MM.1S (cell line): ENCODE data around the gene TTC7B.

Source experiments
- DNase-seq: peaks from one replicate; pipeline ENCODE4 v3.0.0-alpha.2; 2015
- H2AFZ ChIP-seq: fragments of 300-600 bp; sonication (generic); 2 replicates; pipeline ENCODE4 v1.6.0; 2016; ENCODE audit warnings: antibody characterized with exemption, low read length
- H3F3A ChIP-seq: fragments of 300-600 bp; sonication (generic); 2 replicates; pipeline ENCODE4 v1.6.1; 2016; ENCODE audit warnings: mild to moderate bottlenecking, antibody characterized with exemption, low read length, moderate library complexity, mixed read lengths; ENCODE audit not compliant: insufficient read depth
- H3K27ac ChIP-seq: fragments of 300-600 bp; sonication (generic); 2 replicates; pipeline ENCODE4 v1.5.1; 2016; ENCODE audit warnings: mild to moderate bottlenecking, low read length
- H3K27me3 ChIP-seq: fragments of 300-600 bp; sonication (generic); replicated peaks from 2 replicates; pipeline ENCODE4 v1.6.0; 2016; ENCODE audit warnings: low read length; ENCODE audit not compliant: insufficient read depth
- H3K36me3 ChIP-seq: fragments of 300-600 bp; sonication (generic); replicated peaks from 2 replicates; pipeline ENCODE4 v1.6.1; 2016; ENCODE audit warnings: mild to moderate bottlenecking, low read length, mixed read lengths; ENCODE audit not compliant: insufficient read depth
- H3K4me1 ChIP-seq: fragments of 300-600 bp; sonication (generic); 2 replicates; pipeline ENCODE4 v1.6.1; 2016; ENCODE audit warnings: low read length, mixed read lengths
- H3K4me2 ChIP-seq: fragments of 300-600 bp; sonication (generic); 2 replicates; pipeline ENCODE4 v1.6.0; 2016; ENCODE audit warnings: low read depth, low read length
- H3K4me3 ChIP-seq: fragments of 300-600 bp; sonication (generic); 2 replicates; pipeline ENCODE4 v1.5.1; 2016; ENCODE audit warnings: low read length, mixed read lengths
- H3K79me2 ChIP-seq: fragments of 300-600 bp; sonication (generic); 2 replicates; pipeline ENCODE4 v1.6.1; 2016; ENCODE audit warnings: mixed run types, low read length, mixed read lengths
- H3K9ac ChIP-seq: fragments of 300-600 bp; sonication (generic); 2 replicates; pipeline ENCODE4 v1.6.1; 2016; ENCODE audit warnings: low read length, mixed read lengths
- H3K9me2 ChIP-seq: fragments of 300-600 bp; sonication (generic); replicated peaks from 2 replicates; pipeline ENCODE4 v1.6.1; 2016; ENCODE audit warnings: mild to moderate bottlenecking, low read length, mixed read lengths; ENCODE audit not compliant: insufficient read depth
- H3K9me3 ChIP-seq: fragments of 300-600 bp; sonication (generic); replicated peaks from 2 replicates; pipeline ENCODE4 v1.6.1; 2016; ENCODE audit warnings: mild to moderate bottlenecking, low read length, mixed read lengths; ENCODE audit not compliant: insufficient read depth
- H4K20me1 ChIP-seq: fragments of 300-600 bp; sonication (generic); 2 replicates; pipeline ENCODE4 v1.6.1; 2016; ENCODE audit warnings: mild to moderate bottlenecking, low read length, moderate library complexity, mixed read lengths; ENCODE audit not compliant: insufficient read depth
- EZH2 ChIP-seq: fragments of 300-600 bp; sonication (generic); optimal IDR thresholded peaks from 2 replicates; pipeline ENCODE3; 2017; ENCODE audit warnings: low read depth, mild to moderate bottlenecking, antibody characterized with exemption, low read length, mixed read lengths
- EZH2phosphoT487 ChIP-seq: fragments of 300-600 bp; sonication (generic); IDR thresholded peaks from 2 replicates; pipeline ENCODE4 v1.6.1; 2018; ENCODE audit warnings: antibody characterized with exemption, low read length
- TF ChIP-seq, protein P1 (sequence below): fragments of 300-600 bp; sonication (generic); IDR thresholded peaks from 2 replicates; pipeline ENCODE4 v1.5.1; 2016; ENCODE audit warnings: antibody characterized with exemption, low read length, mixed read lengths

Gene TTC7B

GRCh38 chr14:90508036-90508435, 308.2 kb downstream of the TTC7B start:
- Histone ChIP-seq H3F3A (no peaks in the 10 kb centered on the region), H3K9me2 (no peaks in the 10 kb centered on the region), H3K79me2 (no peaks in the 10 kb centered on the region), H3K9ac (no peak overlapping the region), H3K27ac (no peak overlapping the region), H3K9me3 (no peaks in the 10 kb centered on the region), H3K4me1 (no peaks in the 10 kb centered on the region), H3K4me2 (no peak overlapping the region), H3K27me3 (no peaks in the 10 kb centered on the region; the same call in 1 of the 2 replicates), H4K20me1 (no peaks in the 10 kb centered on the region), H3K4me3 (no peak overlapping the region), H3K36me3 (no peaks in the 10 kb centered on the region), H2AFZ (no peak overlapping the region)
- DNase-seq = no peak
- TF ChIP-seq, protein P1, sequence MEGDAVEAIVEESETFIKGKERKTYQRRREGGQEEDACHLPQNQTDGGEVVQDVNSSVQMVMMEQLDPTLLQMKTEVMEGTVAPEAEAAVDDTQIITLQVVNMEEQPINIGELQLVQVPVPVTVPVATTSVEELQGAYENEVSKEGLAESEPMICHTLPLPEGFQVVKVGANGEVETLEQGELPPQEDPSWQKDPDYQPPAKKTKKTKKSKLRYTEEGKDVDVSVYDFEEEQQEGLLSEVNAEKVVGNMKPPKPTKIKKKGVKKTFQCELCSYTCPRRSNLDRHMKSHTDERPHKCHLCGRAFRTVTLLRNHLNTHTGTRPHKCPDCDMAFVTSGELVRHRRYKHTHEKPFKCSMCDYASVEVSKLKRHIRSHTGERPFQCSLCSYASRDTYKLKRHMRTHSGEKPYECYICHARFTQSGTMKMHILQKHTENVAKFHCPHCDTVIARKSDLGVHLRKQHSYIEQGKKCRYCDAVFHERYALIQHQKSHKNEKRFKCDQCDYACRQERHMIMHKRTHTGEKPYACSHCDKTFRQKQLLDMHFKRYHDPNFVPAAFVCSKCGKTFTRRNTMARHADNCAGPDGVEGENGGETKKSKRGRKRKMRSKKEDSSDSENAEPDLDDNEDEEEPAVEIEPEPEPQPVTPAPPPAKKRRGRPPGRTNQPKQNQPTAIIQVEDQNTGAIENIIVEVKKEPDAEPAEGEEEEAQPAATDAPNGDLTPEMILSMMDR = no peak
- TF ChIP-seq EZH2phosphoT487 (no peak), EZH2 (no peak)

- H3K27ac ChIP-seq = no peak overlapping the region
These were observed 308.8 kb downstream of the TTC7B start for GRCh38 chr14:90507428-90507827.

DNA sequence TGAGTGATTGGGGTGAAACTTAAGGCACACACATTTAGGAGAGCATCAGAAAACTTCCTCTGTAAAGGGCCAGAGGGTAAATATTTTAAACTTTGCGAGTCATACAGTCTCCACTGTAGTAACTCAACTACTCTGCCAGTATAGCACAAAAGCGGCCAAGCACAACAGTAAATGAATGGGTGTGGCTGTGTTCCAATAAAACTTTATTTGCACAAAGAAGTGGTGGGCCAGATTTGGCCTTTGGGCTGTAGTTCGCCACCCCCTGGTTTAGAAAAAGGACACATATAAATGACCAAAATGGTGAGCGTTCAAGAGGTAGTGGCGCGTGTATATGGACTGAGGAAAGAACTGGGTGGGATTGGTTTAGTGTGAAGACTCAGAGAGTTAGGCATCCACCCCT, 309.5 kb downstream of the TTC7B start:
- no peak overlapping the region for H3K27ac ChIP-seq
- no peaks in the 10 kb centered on the region for H3K79me2 ChIP-seq
- no peaks in the 10 kb centered on the region for H3K9me2 ChIP-seq
- no peaks in the 10 kb centered on the region for H3K9me3 ChIP-seq
- no peaks in the 10 kb centered on the region for H4K20me1 ChIP-seq
- no peaks in the 10 kb centered on the region for H3F3A ChIP-seq
- TF ChIP-seq, protein P1 = no peak
- TF ChIP-seq EZH2phosphoT487 (no peak), EZH2 (no peak)
- no peak overlapping the region for H3K9ac ChIP-seq
- no peak overlapping the region for H2AFZ ChIP-seq
- H3K4me3 ChIP-seq = no peak overlapping the region
- H3K27me3 ChIP-seq = no peaks in the 10 kb centered on the region; the same call in 1 of the 2 replicates
- no peak for DNase-seq
- H3K4me2 ChIP-seq = no peak overlapping the region
- no peaks in the 10 kb centered on the region for H3K4me1 ChIP-seq
- H3K36me3 ChIP-seq = no peaks in the 10 kb centered on the region

More at GRCh38 chr14:90507428-90507827, 308.8 kb downstream of the TTC7B start:
- H3F3A ChIP-seq = no peaks in the 10 kb centered on the region
- no peak overlapping the region for H3K4me2 ChIP-seq
- no peak overlapping the region for H3K9ac ChIP-seq
- no peaks in the 10 kb centered on the region for H3K79me2 ChIP-seq
- no peak overlapping the region for H3K4me3 ChIP-seq
- no peak for DNase-seq
- TF ChIP-seq, protein P1 = no peak
- TF ChIP-seq EZH2phosphoT487 (no peak), EZH2 (no peak)
- H3K9me3 ChIP-seq = no peaks in the 10 kb centered on the region
- no peaks in the 10 kb centered on the region for H3K4me1 ChIP-seq
- no peak overlapping the region for H2AFZ ChIP-seq
- H3K36me3 ChIP-seq = no peaks in the 10 kb centered on the region
- no peaks in the 10 kb centered on the region for H3K9me2 ChIP-seq
- no peaks in the 10 kb centered on the region; the same call in 1 of the 2 replicates for H3K27me3 ChIP-seq
- H4K20me1 ChIP-seq = no peaks in the 10 kb centered on the region
